ENCODE data around the gene NKX2-3.

NKX2-3 gene

GRCh38 chr10:99583687-99584086, 50.9 kb downstream of the NKX2-3 start:
- DNase-seq (ENCODE audit: low spot score), result no peak
